A673 (cell line): ENCODE results near the gene HDAC4. TPM values are rescaled to one million over a fixed set of nuclear protein-coding genes. Genes with fewer than 3 reads are reported as not detected.

ENCODE experiments used
- BruUV-seq: library from RNA; stranded (reverse); fragments of 400-500 nt; replicated peaks from 2 replicates; lab custom pipeline; 2021; lab: Mats Ljungman, UMichigan
- CTCF ChIA-PET: fragments of 300-600 bp; sonication (Branson Sonifier 250); formaldehyde crosslinking; loops from one replicate; lab custom pipeline; 2022; ENCODE audit warnings: antibody characterized with exemption; lab: Charles Lee
- POLR2A ChIA-PET: fragments of 300-600 bp; sonication (Branson Sonifier 250); formaldehyde crosslinking; loops from one replicate; lab custom pipeline; 2022; ENCODE audit warnings: antibody characterized with exemption; ENCODE audit not compliant: low non-redundant PET; lab: Charles Lee
- DNase-seq: peaks from one replicate; pipeline ENCODE4 v3.0.0-alpha.2; 2015; ENCODE audit warnings: low spot score
- H3K27ac ChIP-seq: fragments of 200-600 bp; sonication (generic); 2 replicates; pipeline ENCODE4 v1.5.1; 2016; ENCODE audit warnings: mixed run types, low read depth, mild to moderate bottlenecking, mixed read lengths, antibody characterized with exemption, low read length; ENCODE audit not compliant: poor library complexity, severe bottlenecking
- H3K27me3 ChIP-seq: fragments of 200-600 bp; sonication (generic); replicated peaks from 2 replicates; pipeline ENCODE4 v1.6.1; 2017; ENCODE audit warnings: mixed run types, low read depth, mild to moderate bottlenecking, mixed read lengths, antibody characterized with exemption, low read length; ENCODE audit not compliant: insufficient read depth, poor library complexity
- H3K36me3 ChIP-seq: fragments of 200-600 bp; sonication (generic); 2 replicates; pipeline ENCODE4 v1.6.1; 2016; ENCODE audit warnings: mixed run types, mild to moderate bottlenecking, mixed read lengths, antibody characterized with exemption, low read length; ENCODE audit not compliant: insufficient read depth, poor library complexity, severe bottlenecking
- H3K4me1 ChIP-seq: fragments of 200-600 bp; sonication (generic); 2 replicates; pipeline ENCODE4 v1.6.1; 2017; ENCODE audit warnings: mixed run types, mild to moderate bottlenecking, mixed read lengths, antibody characterized with exemption, low read length; ENCODE audit not compliant: insufficient read depth, poor library complexity, severe bottlenecking
- H3K4me3 ChIP-seq: fragments of 200-600 bp; sonication (generic); 2 replicates; pipeline ENCODE4 v1.5.1; 2016; ENCODE audit warnings: low read depth, mixed run types, mild to moderate bottlenecking, mixed read lengths, low read length; ENCODE audit not compliant: poor library complexity, severe bottlenecking
- H3K9me3 ChIP-seq: fragments of 200-600 bp; sonication (generic); 2 replicates; pipeline ENCODE4 v1.6.1; 2016; ENCODE audit warnings: mixed run types, low read depth, mild to moderate bottlenecking, mixed read lengths, antibody characterized with exemption, low read length; ENCODE audit not compliant: poor library complexity, severe bottlenecking
- EZH2 ChIP-seq: fragments of 200-600 bp; sonication (generic); IDR thresholded peaks from 2 replicates; pipeline ENCODE4 v1.6.1; 2017; ENCODE audit warnings: borderline replicate concordance, low read depth, mild to moderate bottlenecking, mixed read lengths, antibody characterized with exemption, low read length; ENCODE audit not compliant: poor library complexity, severe bottlenecking
- intact Hi-C: fragments of 100-400 bp; cut with micrococcal nuclease; formaldehyde crosslinking; loops from one replicate; pipeline ENCODE4 v1.10.0; 2022; ENCODE audit not compliant: unreplicated experiment
- total RNA-seq: library from RNA; stranded (reverse); gene quantifications from 2 replicates; pipeline ENCODE4 v1.2.3, GENCODE V29; 2021
- TF ChIP-seq, protein P1 (sequence below): fragments of 300-800, 200-600 bp; sonication (generic); conservative IDR thresholded peaks from 2 replicates; pipeline ENCODE4 v1.5.1; 2017; ENCODE audit warnings: low read depth, mild to moderate bottlenecking, antibody characterized with exemption, low read length, moderate library complexity, mixed read lengths

The HDAC4 gene
- total RNA-seq, 1 experiment from 2014 or later: 40.0 TPM

DNA sequence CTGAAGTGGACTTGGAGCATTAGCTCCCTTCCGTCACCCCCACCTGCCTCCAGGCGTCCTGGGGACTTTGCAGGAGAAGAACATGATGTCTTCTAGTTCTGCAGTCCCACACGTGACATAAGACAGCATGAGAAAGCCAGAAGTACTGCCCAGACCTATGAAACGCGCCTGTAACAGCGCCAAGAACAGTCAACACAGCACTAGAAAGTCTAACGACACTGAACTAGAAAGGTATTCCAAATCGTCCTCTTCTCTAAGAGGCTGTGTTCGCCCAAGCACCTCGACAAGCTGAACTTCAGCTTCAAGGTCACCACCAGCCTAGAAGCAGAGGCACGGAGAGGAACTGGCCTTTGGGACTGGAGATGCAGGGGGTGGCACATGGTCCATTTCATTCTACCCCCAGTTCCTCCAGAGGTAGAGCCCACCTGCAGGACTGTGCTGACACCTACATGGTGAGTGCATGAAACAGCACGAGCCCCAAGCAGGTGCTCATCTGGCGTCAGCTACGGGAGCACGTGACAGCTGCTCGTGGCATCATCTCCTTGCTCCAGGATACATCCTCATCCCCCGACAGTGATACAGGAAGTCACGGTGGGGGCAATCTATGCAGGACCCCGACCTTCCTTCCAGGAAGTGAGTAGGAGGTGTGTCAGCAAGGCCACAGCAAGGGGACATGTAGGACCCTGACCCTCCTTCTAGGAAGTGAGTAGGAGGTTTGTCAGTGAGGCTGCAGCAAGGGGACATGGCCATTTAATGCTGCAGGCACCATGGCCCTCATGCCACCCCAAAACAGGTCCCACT is 3.7 kb downstream of the HDAC4 start:
- no peak for DNase-seq
- ChIA-PET POLR2A (no interaction called here), CTCF (no interaction called here)
- intact Hi-C loops: no loop called here
- BruUV-seq: no TSS peak
- Histone ChIP-seq H3K36me3 (no peaks in the 10 kb centered on the region), H3K9me3 (no peaks in the 10 kb centered on the region), H3K27me3 (no peaks in the 10 kb centered on the region), H3K27ac (peak overlapping the region; percentile 62), H3K4me3 (no peak overlapping the region), H3K4me1 (peaks cover 20% of the 10 kb centered on the region)
- no peak for TF ChIP-seq EZH2
- TF ChIP-seq, protein P1, sequence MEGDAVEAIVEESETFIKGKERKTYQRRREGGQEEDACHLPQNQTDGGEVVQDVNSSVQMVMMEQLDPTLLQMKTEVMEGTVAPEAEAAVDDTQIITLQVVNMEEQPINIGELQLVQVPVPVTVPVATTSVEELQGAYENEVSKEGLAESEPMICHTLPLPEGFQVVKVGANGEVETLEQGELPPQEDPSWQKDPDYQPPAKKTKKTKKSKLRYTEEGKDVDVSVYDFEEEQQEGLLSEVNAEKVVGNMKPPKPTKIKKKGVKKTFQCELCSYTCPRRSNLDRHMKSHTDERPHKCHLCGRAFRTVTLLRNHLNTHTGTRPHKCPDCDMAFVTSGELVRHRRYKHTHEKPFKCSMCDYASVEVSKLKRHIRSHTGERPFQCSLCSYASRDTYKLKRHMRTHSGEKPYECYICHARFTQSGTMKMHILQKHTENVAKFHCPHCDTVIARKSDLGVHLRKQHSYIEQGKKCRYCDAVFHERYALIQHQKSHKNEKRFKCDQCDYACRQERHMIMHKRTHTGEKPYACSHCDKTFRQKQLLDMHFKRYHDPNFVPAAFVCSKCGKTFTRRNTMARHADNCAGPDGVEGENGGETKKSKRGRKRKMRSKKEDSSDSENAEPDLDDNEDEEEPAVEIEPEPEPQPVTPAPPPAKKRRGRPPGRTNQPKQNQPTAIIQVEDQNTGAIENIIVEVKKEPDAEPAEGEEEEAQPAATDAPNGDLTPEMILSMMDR: no peak

DNA sequence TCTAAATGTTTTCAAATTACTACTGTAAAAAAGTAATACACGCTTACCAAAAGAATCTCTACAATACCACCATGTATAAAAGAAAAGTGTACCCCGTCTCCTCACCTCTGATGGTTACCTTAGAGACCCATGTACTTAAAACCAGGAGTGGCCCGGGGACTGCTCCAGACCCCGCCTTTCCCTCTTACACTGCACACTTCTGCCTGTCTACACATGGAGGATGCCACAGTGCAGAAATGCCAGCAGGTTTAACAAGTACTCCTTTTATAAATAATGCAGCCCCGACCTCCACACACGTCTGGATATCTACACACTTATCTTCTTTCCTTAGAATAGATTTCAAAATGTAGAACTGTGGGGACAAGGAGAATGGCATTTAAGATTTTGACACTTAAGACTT is 5.3 kb downstream of the HDAC4 start:
- no peak overlapping the region for H3K4me3 ChIP-seq
- CTCF ChIA-PET: no interaction called here
- no peak for TF ChIP-seq EZH2
- TF ChIP-seq, protein P1: no peak
- peaks cover 20% of the 10 kb centered on the region for H3K4me1 ChIP-seq
- intact Hi-C loops: no loop called here
- no peak for DNase-seq
- H3K36me3 ChIP-seq: no peaks in the 10 kb centered on the region
- H3K27ac ChIP-seq: no peak overlapping the region
- no peaks in the 10 kb centered on the region for H3K9me3 ChIP-seq
- H3K27me3 ChIP-seq: no peaks in the 10 kb centered on the region
- BruUV-seq: no TSS peak
- POLR2A ChIA-PET: no interaction called here

DNA sequence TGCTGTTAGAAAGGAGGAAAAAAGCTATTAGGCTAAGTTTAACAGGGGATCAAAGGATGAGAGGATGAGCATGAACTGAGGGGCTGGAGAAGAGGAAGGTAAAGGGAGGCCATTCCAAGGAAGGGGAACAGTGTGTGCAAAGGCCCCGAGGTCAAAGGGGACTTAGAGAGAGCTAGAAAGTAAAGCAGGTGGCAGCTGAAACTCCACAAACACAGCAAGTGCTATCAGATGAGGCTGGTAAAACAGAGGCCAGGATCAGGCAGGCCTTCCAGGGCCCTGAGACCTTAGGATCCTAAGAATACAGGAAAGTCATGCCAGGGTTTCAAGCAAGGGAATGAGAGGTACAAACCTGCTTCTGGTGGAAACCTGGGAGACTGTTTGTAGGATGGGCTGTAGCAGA is 5.8 kb downstream of the HDAC4 start:
- peaks cover 20% of the 10 kb centered on the region for H3K4me1 ChIP-seq
- H3K9me3 ChIP-seq: no peaks in the 10 kb centered on the region
- BruUV-seq: no TSS peak
- no peaks in the 10 kb centered on the region for H3K36me3 ChIP-seq
- no peak for DNase-seq
- H3K27ac ChIP-seq: no peak overlapping the region
- ChIA-PET POLR2A (no interaction called here), CTCF (no interaction called here)
- TF ChIP-seq, protein P1: no peak
- no peak for TF ChIP-seq EZH2
- H3K4me3 ChIP-seq: no peak overlapping the region
- intact Hi-C loops: no loop called here
- H3K27me3 ChIP-seq: no peaks in the 10 kb centered on the region
